GM12891 (cell line): ENCODE measurements around the gene PIP4K2A.

ENCODE experiments used
- DNase-seq: peaks from one replicate; pipeline ENCODE4 v3.0.0; 2011; ENCODE audit warnings: low spot score; ENCODE audit not compliant: insufficient read length
- FAIRE-seq: peaks from 2 replicates; lab custom pipeline; 2011; peaks lifted over from hg19 to GRCh38; lab: Jason Lieb, UNC
- PAX5 ChIP-seq: IDR thresholded peaks from 2 replicates; pipeline ENCODE4 v1.6.1; 2011; ENCODE audit warnings: low read length, moderate library complexity, mild to moderate bottlenecking; ENCODE audit not compliant: insufficient read depth, severe bottlenecking
- POLR2A ChIP-seq: IDR thresholded peaks from 2 replicates; pipeline ENCODE4 v1.6.1; 2011; ENCODE audit warnings: low read depth, low read length, control low read depth
- POLR2AphosphoS5 ChIP-seq: IDR thresholded peaks from 2 replicates; pipeline ENCODE4 v1.6.1; 2011; ENCODE audit warnings: low read depth, low read length, control low read depth
- POU2F2 ChIP-seq: IDR thresholded peaks from 2 replicates; pipeline ENCODE4 v1.6.1; 2011; ENCODE audit warnings: low read depth, mild to moderate bottlenecking, control low read depth, low read length, moderate library complexity
- SPI1 ChIP-seq: IDR thresholded peaks from 2 replicates; pipeline ENCODE4 v1.6.1; 2011; ENCODE audit warnings: low read depth, low read length, control low read depth
- TAF1 ChIP-seq: IDR thresholded peaks from 2 replicates; pipeline ENCODE4 v1.6.1; 2011; ENCODE audit warnings: low read depth, low read length, control low read depth

Gene PIP4K2A

GRCh38 chr10:22579826-22580225 is 134.6 kb downstream of the PIP4K2A start:
- TF ChIP-seq TAF1 (no peak), POLR2AphosphoS5 (no peak), SPI1 (no peak), PAX5 (no peak), POU2F2 (no peak), POLR2A (no peak)
- DNase-seq (no peak), FAIRE-seq (no peak)

GRCh38 chr10:22573820-22574569 is 140.4 kb downstream of the PIP4K2A start:
- DNase-seq (peak; percentile 11), FAIRE-seq (no peak)
- TF ChIP-seq POU2F2 (no peak), TAF1 (no peak), POLR2AphosphoS5 (no peak), SPI1 (no peak), POLR2A (no peak), PAX5 (no peak)

GRCh38 chr10:22570733-22571430 is 143.5 kb downstream of the PIP4K2A start:
- DNase-seq (no peak), FAIRE-seq (peak; percentile 47)
- TF ChIP-seq TAF1 (no peak), POLR2AphosphoS5 (no peak), POLR2A (no peak), POU2F2 (no peak), SPI1 (no peak), PAX5 (no peak)

DNA sequence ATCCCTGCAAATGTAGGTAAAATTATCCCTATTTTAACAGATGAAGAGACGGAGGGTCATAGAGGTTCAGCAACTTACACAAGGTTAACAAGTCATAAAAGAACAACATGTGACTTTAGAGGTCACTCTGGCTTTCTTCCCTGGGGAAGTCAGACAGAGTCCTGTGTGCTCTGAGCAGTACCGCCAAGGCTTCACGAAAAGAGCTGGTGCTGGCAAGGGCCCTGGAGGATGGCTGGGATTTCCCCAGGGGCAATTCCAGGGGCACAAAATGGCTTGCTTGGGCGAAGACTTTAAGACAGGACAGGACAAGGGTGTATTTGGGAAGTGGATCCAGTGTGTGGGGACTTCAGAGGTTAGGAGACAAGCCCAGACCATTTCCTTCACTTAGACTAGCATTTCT is 144.1 kb downstream of the PIP4K2A start:
- DNase-seq (no peak), FAIRE-seq (no peak)
- no peak for TF ChIP-seq POLR2AphosphoS5
- TF ChIP-seq TAF1, result no peak
- no peak for TF ChIP-seq SPI1
- TF ChIP-seq POU2F2, result no peak
- TF ChIP-seq PAX5, result no peak
- TF ChIP-seq POLR2A, result no peak

DNA sequence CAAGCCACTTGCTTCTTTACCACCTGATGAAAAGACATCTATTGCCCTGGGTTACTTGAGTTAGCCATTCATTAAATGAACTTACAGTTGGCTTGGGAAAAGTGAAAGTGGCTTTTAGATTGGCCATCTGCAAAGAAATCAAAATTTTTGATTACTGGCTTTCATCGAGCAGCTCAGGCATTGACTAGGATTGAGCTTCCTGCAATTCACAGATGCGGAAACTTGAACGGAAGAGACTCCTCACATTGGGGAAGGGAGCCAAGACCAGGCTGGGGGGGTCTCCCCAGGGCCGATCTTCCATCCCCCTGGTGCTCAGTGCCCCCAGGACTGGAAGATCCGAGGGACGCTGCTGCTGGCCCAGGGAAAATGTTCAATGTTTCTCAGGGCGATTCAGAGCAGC is 145.4 kb downstream of the PIP4K2A start:
- no peak for DNase-seq
- FAIRE-seq, result no peak
- no peak for TF ChIP-seq TAF1
- TF ChIP-seq POLR2AphosphoS5, result no peak
- TF ChIP-seq PAX5, result no peak

- FAIRE-seq, result no peak
- TF ChIP-seq POLR2AphosphoS5 (no peak), TAF1 (no peak), POU2F2 (no peak), PAX5 (no peak), POLR2A (no peak)
- no peak for DNase-seq
Observed at GRCh38 chr10:22564060-22564459, 150.3 kb downstream of the PIP4K2A start.

GRCh38 chr10:22561909-22562308 is 152.5 kb downstream of the PIP4K2A start:
- FAIRE-seq (no peak), DNase-seq (no peak)
- TF ChIP-seq SPI1, result no peak
- TF ChIP-seq PAX5, result no peak
- TF ChIP-seq TAF1, result no peak

DNA sequence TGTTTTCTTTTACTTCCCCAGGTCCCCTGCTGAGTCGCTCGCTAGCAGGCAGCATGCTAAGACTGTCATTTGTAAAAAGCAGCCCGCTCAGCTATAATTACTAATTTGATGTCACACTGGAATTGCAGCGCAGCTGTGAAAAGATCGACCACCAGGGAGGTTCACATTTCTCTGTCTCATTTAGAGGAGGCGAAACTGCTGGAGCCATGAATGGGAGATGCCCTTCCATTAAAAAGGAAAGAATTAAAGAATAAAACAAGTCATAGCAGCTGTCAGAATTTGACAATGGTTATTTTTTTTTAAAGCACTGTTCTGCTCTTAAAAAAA is 153.5 kb downstream of the PIP4K2A start:
- DNase-seq, result no peak
- no peak for TF ChIP-seq PAX5
- TF ChIP-seq POLR2AphosphoS5, result no peak
- no peak for TF ChIP-seq POLR2A
- TF ChIP-seq POU2F2, result no peak
- no peak for TF ChIP-seq SPI1
- no peak for TF ChIP-seq TAF1
- FAIRE-seq, result no peak

DNA sequence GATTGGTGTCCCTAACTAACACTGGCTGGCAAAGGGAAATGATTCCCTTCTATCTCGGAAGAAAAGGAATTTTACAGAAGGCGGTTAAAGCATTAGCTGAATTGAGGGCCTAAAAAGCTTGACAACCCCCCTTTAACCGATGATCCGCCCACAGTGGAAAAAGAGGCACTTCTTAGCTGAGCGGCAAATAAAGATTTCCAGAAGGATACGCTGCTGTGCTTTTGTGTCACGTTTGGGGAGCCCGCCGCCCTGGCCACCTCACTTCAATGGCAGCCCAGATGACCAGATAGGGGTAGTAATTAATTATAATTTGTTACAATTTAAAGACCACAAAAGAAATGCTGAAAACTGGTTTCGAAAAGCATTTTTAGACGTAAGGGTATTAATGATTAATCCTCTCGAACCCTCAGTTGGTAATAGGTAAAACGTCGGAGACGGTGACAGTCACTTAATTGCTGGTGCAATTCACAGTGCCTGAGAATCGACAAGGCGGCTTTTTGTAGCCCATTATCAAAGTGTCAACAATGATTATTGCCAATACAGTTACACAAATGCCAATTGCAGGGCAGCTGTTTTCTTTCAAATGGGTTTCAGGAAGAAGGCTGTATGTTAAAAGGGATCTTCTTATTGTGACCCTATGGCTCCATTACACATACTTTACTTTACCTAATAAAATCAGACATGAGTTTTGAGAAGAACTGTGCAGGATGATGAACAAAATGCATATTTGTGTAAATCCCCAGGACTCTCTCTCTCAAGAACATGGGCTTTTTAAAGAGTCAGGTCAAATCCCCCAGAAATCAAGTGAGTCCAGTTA is 154.1 kb downstream of the PIP4K2A start:
- TF ChIP-seq POU2F2 (no peak), PAX5 (no peak), POLR2AphosphoS5 (no peak), TAF1 (no peak), POLR2A (no peak), SPI1 (no peak)
- FAIRE-seq, result no peak
- DNase-seq, result no peak
